ENCODE results near the gene BEGAIN.

Gene BEGAIN

DNA sequence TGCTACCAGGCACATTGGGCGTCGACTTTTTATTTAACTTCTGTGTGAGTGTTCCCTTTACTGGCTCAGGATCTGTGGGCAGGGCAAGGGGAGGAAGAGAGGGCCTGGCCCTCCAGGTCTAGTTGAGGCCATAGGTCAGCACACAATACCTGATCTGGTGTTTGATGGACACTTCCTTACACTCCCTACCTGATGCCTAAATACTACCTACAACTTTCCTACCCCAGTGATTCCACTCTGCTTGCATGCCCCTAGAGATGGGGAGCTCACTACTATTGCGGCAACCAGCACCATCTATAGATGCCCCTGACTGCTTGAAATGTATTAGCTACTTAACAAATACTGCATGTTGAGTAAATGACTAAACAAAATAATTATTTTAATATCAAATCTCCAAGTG lies 20.8 kb upstream of the BEGAIN start:
- H3K79me2 ChIP-seq (ENCODE audit: insufficient read depth, low read length): no peaks in the 10 kb centered on the region
- H3K4me2 ChIP-seq (ENCODE audit: low read length): no peak overlapping the region
- no peaks in the 10 kb centered on the region for H3K9me3 ChIP-seq (ENCODE audit: low read length)
- no peak overlapping the region for H3K9ac ChIP-seq (ENCODE audit: low read length)
- peaks cover 4% of the 10 kb centered on the region; the same call in 1 of the 2 replicates for H3K27me3 ChIP-seq (ENCODE audit: insufficient read depth, low read length)
- no peaks in the 10 kb centered on the region for H3K9me2 ChIP-seq (ENCODE audit: low read depth, low read length)
- TF ChIP-seq EZH2 (IDR thresholded peaks at IDR 0.05; ENCODE audit: borderline replicate concordance, low read length): no peak
- TF ChIP-seq, protein P1, sequence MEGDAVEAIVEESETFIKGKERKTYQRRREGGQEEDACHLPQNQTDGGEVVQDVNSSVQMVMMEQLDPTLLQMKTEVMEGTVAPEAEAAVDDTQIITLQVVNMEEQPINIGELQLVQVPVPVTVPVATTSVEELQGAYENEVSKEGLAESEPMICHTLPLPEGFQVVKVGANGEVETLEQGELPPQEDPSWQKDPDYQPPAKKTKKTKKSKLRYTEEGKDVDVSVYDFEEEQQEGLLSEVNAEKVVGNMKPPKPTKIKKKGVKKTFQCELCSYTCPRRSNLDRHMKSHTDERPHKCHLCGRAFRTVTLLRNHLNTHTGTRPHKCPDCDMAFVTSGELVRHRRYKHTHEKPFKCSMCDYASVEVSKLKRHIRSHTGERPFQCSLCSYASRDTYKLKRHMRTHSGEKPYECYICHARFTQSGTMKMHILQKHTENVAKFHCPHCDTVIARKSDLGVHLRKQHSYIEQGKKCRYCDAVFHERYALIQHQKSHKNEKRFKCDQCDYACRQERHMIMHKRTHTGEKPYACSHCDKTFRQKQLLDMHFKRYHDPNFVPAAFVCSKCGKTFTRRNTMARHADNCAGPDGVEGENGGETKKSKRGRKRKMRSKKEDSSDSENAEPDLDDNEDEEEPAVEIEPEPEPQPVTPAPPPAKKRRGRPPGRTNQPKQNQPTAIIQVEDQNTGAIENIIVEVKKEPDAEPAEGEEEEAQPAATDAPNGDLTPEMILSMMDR (IDR thresholded peaks at IDR 0.05; ENCODE audit: low read length): no peak
- H3K36me3 ChIP-seq (ENCODE audit: insufficient read depth, low read length): no peaks in the 10 kb centered on the region
- no peak overlapping the region for H3K4me3 ChIP-seq (ENCODE audit: low read depth, low read length, poor library complexity, severe bottlenecking)
- H3F3A ChIP-seq (ENCODE audit: insufficient read depth, low read length): no peaks in the 10 kb centered on the region
- no peak overlapping the region for H2AFZ ChIP-seq (ENCODE audit: low read length)
- no peaks in the 10 kb centered on the region for H4K20me1 ChIP-seq (ENCODE audit: insufficient read depth, low read length)
- H3K27ac ChIP-seq (ENCODE audit: low read depth, low read length, poor library complexity, severe bottlenecking): no peak overlapping the region
- H3K4me1 ChIP-seq (ENCODE audit: insufficient read depth, low read length, severe bottlenecking): no peaks in the 10 kb centered on the region

DNA sequence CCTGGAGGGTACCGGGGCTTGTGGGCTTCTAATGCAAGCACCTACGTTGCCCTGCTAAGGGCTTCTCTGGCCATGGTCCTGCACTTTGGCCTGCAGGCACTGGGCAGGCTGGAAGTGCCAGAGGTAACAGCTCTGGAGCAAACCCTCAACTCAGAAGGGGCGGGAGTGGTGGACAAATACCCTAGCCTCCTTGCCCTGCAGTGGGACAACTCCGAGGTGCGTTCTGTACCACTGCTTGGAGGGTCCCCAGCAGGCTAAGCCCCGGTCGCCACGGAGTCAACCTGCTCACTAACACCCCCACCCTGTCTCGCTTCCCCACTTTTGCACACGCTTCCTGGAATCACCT lies 20.4 kb upstream of the BEGAIN start:
- H2AFZ ChIP-seq (ENCODE audit: low read length): no peak overlapping the region
- H3K27ac ChIP-seq (ENCODE audit: low read depth, low read length, poor library complexity, severe bottlenecking): no peak overlapping the region
- no peaks in the 10 kb centered on the region for H3K9me3 ChIP-seq (ENCODE audit: low read length)
- no peaks in the 10 kb centered on the region for H3F3A ChIP-seq (ENCODE audit: insufficient read depth, low read length)
- peaks cover 4% of the 10 kb centered on the region; the same call in 1 of the 2 replicates for H3K27me3 ChIP-seq (ENCODE audit: insufficient read depth, low read length)
- H3K79me2 ChIP-seq (ENCODE audit: insufficient read depth, low read length): no peaks in the 10 kb centered on the region
- TF ChIP-seq, protein P1 (IDR thresholded peaks at IDR 0.05; ENCODE audit: low read length): no peak
- no peak for TF ChIP-seq EZH2 (IDR thresholded peaks at IDR 0.05; ENCODE audit: borderline replicate concordance, low read length)
- no peaks in the 10 kb centered on the region for H4K20me1 ChIP-seq (ENCODE audit: insufficient read depth, low read length)
- no peak overlapping the region for H3K4me2 ChIP-seq (ENCODE audit: low read length)
- no peaks in the 10 kb centered on the region for H3K9me2 ChIP-seq (ENCODE audit: low read depth, low read length)
- H3K4me3 ChIP-seq (ENCODE audit: low read depth, low read length, poor library complexity, severe bottlenecking): no peak overlapping the region
- H3K36me3 ChIP-seq (ENCODE audit: insufficient read depth, low read length): no peaks in the 10 kb centered on the region
- no peak overlapping the region for H3K9ac ChIP-seq (ENCODE audit: low read length)
- no peaks in the 10 kb centered on the region for H3K4me1 ChIP-seq (ENCODE audit: insufficient read depth, low read length, severe bottlenecking)

DNA sequence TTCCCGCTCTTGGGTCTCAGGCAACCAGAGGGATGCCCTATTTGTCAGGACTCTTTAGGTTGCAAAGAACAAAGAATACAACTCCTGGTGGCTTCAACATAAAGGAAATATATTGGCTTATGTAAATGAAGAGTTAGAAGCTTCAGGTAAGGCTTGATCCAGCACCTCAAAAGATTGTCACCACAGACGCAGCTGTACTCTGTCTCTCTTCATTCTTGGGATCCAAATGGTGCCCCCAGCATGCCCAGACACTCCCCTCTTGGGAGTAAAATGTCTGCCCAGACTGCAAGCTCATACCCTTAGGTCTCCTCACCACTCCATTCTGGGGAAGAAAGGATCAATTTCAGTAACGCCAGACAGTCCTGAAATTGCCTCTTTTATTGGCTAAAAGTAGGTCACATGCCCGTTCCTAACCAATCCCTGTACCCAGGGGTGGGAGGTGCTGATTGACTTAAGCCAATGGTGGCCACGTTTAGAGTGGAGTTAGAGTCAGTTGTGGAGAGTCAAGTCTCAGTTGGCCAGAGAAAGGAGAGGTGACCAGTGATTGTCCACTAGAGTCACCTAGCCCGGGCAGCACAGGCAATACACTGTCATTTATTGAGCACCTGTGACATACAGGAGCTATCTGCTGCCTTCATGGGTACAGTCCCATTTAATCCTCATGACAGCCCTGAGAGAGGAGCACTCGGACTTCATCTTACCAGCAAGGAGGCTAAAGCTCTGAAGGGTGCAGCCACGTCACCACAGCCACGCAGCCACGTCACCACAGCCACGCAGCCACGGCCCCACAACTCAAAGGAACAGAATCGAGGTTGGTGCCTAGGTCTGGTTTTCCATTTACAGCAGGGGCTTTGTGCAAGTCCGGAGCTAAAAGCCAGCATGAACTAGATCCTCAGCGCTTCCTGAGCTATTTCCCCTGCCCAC lies 19.7 kb upstream of the BEGAIN start:
- Histone ChIP-seq H3K79me2 (ENCODE audit: insufficient read depth, low read length) (no peaks in the 10 kb centered on the region), H3K4me2 (ENCODE audit: low read length) (no peak overlapping the region), H3K27ac (ENCODE audit: low read depth, low read length, poor library complexity, severe bottlenecking) (no peak overlapping the region), H2AFZ (ENCODE audit: low read length) (no peak overlapping the region), H3K4me1 (ENCODE audit: insufficient read depth, low read length, severe bottlenecking) (no peaks in the 10 kb centered on the region), H3K27me3 (ENCODE audit: insufficient read depth, low read length) (peaks cover 4% of the 10 kb centered on the region; the same call in 1 of the 2 replicates), H3K9me3 (ENCODE audit: low read length) (no peaks in the 10 kb centered on the region), H3K9ac (ENCODE audit: low read length) (no peak overlapping the region), H3F3A (ENCODE audit: insufficient read depth, low read length) (no peaks in the 10 kb centered on the region), H3K36me3 (ENCODE audit: insufficient read depth, low read length) (no peaks in the 10 kb centered on the region), H4K20me1 (ENCODE audit: insufficient read depth, low read length) (no peaks in the 10 kb centered on the region), H3K4me3 (ENCODE audit: low read depth, low read length, poor library complexity, severe bottlenecking) (no peak overlapping the region), H3K9me2 (ENCODE audit: low read depth, low read length) (no peaks in the 10 kb centered on the region)
- TF ChIP-seq, protein P1 (IDR thresholded peaks at IDR 0.05; ENCODE audit: low read length): no peak
- TF ChIP-seq EZH2 (IDR thresholded peaks at IDR 0.05; ENCODE audit: borderline replicate concordance, low read length): no peak

Data from OCI-LY1 (cell line).